Measurements from ENCODE around the gene PITPNM3. TPM values are rescaled to one million over a fixed set of nuclear protein-coding genes. Genes with fewer than 3 reads are reported as not detected.

PITPNM3 gene
- total and polyA plus RNA-seq, 11 donors, result 0.16 to 1.7 (median 0.33) TPM

- Histone ChIP-seq H3K4me1 (peaks cover 0 to 17% (median 4%) of the 10 kb centered on the region in 12 donors), H3K9me3 (no peaks in the 10 kb centered on the region), H3K4me3 (peak overlapping the region in 11 of 12 donors; percentile 8 to 41 (median 31)), H3K27ac (no peak overlapping the region), H3K36me3 (no peaks in the 10 kb centered on the region), H3K27me3 (peaks cover 0 to 23% (median 9%) of the 10 kb centered on the region in 9 donors)
- intact Hi-C loops (cut with DNase I), result no loop called here
- WGBS, 4 donors, result 0% methylated on average over 9 to 35 of the region's 35 CpGs
- peak in 3 of 5 donors; percentile 23 to 43 (median 33) for DNase-seq
- TF ChIP-seq POLR2A (IDR thresholded peaks at IDR 0.05) (no peak), CTCF (IDR thresholded peaks at IDR 0.05) (no peak)
- ATAC-seq, result peak in 2 of 4 donors; percentile 24 to 30
Measured at GRCh38 chr17:6455321-6455705, 101.0 kb downstream of the PITPNM3 start.

GRCh38 chr17:6454495-6455320 lies 101.6 kb downstream of the PITPNM3 start:
- Histone ChIP-seq H3K9me3 (no peaks in the 10 kb centered on the region), H3K4me1 (peaks cover 0 to 17% (median 4%) of the 10 kb centered on the region in 12 donors), H3K36me3 (no peaks in the 10 kb centered on the region), H3K27me3 (peaks cover 0 to 23% (median 9%) of the 10 kb centered on the region in 9 donors), H3K27ac (no peak overlapping the region), H3K4me3 (peak overlapping the region in 11 of 12 donors; percentile 8 to 41 (median 31))
- DNase-seq (peak in 3 of 5 donors; percentile 9 to 46 (median 12)), ATAC-seq (no peak)
- intact Hi-C loops (cut with DNase I), result no loop called here
- TF ChIP-seq CTCF (IDR thresholded peaks at IDR 0.05) (no peak), POLR2A (IDR thresholded peaks at IDR 0.05) (no peak)
- WGBS, 4 donors, result 22 to 37% (median 29%) methylated on average over 7 to 35 of the region's 35 CpGs

DNA sequence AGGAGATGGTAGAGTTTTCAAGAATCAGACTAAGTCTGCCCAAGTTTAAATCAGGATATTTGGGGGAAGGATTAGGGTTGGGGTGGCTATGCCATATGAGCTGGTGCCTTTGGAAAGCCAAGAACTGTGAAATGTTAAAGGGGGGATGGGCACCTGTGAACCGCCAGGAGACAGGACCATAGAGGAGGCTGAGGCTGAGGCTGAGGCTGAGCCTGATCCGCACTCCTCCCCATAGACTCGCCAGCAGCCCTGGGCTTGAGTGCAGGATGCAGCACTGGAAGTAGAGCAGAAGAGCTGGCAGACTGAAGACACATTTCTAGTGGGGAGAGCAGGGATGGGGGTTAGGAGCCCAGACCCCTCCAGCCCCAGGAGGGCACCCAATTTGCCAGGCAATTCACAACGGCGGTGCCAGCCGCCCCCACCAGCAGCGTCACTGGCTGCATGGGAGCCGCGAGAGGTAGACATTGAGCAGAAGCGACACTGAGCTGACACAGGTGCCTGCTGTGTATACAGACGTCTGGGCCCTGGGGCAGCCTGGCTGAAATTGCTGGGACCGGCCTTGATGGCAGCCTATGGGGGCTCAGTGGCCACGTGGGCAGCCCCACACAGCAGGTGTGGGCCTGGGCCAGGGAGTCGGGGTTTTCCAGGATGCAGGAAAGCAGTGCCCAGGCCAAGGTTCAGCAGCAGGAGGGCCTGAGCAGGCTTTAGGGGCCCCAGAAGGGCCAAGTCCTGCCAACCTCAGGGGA lies 102.9 kb downstream of the PITPNM3 start:
- intact Hi-C loops (cut with DNase I), result no loop called here
- H3K27ac ChIP-seq, result no peak overlapping the region
- peaks cover 0 to 17% (median 9%) of the 10 kb centered on the region in 9 donors for H3K27me3 ChIP-seq
- no peaks in the 10 kb centered on the region for H3K36me3 ChIP-seq
- no peaks in the 10 kb centered on the region for H3K9me3 ChIP-seq
- 73 to 80% (median 75%) methylated on average over 14 of the region's 14 CpGs for WGBS, 4 donors
- H3K4me1 ChIP-seq, result peaks cover 0 to 17% (median 4%) of the 10 kb centered on the region in 12 donors
- DNase-seq (peak in 3 of 5 donors; percentile 13 to 20 (median 14)), ATAC-seq (no peak)
- TF ChIP-seq POLR2A (IDR thresholded peaks at IDR 0.05) (no peak), CTCF (IDR thresholded peaks at IDR 0.05) (no peak)
- H3K4me3 ChIP-seq, result no peak overlapping the region

Data from heart left ventricle (tissue), 16 donors.